ENCODE results near the gene MARK4.

MARK4 gene

DNA sequence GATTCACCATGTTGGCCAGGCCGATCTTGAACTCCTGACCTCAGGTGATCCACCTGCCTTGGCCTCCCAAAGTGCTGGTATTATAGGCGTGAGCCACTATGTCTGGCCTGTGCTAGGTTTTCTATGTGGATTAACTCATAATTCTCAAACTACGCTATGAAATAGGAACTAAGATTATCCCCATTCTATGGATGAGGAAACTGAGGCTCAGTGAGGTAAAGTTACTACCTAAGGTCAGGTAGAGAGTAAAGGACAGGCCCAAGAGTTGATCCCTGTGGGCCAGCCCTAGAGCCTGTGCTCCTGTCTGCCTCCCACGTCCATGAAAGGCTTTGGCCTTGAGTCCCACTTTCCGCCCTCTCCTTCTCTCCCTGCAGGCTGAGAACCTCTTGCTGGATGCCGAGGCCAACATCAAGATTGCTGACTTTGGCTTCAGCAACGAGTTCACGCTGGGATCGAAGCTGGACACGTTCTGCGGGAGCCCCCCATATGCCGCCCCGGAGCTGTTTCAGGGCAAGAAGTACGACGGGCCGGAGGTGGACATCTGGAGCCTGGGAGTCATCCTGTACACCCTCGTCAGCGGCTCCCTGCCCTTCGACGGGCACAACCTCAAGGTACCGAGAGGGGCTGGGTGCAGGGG is 20.1 kb downstream of the MARK4 start:
- H3K27ac Mint-ChIP-seq, result no peak overlapping the region
- no peaks in the 10 kb centered on the region for H3K27me3 Mint-ChIP-seq (ENCODE audit: low read depth, poor library complexity)
- TF ChIP-seq, protein P1, sequence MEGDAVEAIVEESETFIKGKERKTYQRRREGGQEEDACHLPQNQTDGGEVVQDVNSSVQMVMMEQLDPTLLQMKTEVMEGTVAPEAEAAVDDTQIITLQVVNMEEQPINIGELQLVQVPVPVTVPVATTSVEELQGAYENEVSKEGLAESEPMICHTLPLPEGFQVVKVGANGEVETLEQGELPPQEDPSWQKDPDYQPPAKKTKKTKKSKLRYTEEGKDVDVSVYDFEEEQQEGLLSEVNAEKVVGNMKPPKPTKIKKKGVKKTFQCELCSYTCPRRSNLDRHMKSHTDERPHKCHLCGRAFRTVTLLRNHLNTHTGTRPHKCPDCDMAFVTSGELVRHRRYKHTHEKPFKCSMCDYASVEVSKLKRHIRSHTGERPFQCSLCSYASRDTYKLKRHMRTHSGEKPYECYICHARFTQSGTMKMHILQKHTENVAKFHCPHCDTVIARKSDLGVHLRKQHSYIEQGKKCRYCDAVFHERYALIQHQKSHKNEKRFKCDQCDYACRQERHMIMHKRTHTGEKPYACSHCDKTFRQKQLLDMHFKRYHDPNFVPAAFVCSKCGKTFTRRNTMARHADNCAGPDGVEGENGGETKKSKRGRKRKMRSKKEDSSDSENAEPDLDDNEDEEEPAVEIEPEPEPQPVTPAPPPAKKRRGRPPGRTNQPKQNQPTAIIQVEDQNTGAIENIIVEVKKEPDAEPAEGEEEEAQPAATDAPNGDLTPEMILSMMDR (IDR thresholded peaks at IDR 0.05), result no peak
- no peak for DNase-seq
- H3K4me3 Mint-ChIP-seq, result no peak overlapping the region
- H3K4me1 Mint-ChIP-seq, result no peaks in the 10 kb centered on the region
- H3K9me3 Mint-ChIP-seq, result no peaks in the 10 kb centered on the region
- peaks cover 43% of the 10 kb centered on the region for H3K36me3 Mint-ChIP-seq (ENCODE audit: low read depth)

DNA sequence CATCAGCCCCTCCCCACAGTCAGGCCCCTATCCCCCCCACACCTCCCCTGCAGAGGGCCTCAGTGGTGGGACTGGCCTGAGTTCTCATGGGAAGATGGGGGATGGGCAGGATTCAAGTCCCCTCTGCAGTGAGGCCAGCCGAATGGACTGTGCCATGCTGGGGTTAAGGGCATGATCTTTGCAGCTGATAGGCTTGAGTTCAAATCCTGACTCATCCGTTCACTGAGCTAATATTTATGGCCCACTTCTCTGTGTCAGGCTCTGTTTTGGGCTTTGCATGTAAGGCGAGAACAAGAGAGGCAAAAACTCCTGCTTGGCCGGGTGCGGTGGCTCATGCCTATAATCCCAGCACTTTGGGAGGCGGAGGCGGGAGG is 20.7 kb downstream of the MARK4 start:
- H3K9me3 Mint-ChIP-seq, result no peaks in the 10 kb centered on the region
- H3K27me3 Mint-ChIP-seq (ENCODE audit: low read depth, poor library complexity), result no peaks in the 10 kb centered on the region
- TF ChIP-seq, protein P1 (IDR thresholded peaks at IDR 0.05), result no peak
- no peaks in the 10 kb centered on the region for H3K4me1 Mint-ChIP-seq
- no peak for DNase-seq
- H3K27ac Mint-ChIP-seq, result no peak overlapping the region
- no peak overlapping the region for H3K4me3 Mint-ChIP-seq
- H3K36me3 Mint-ChIP-seq (ENCODE audit: low read depth), result peaks cover 46% of the 10 kb centered on the region

DNA sequence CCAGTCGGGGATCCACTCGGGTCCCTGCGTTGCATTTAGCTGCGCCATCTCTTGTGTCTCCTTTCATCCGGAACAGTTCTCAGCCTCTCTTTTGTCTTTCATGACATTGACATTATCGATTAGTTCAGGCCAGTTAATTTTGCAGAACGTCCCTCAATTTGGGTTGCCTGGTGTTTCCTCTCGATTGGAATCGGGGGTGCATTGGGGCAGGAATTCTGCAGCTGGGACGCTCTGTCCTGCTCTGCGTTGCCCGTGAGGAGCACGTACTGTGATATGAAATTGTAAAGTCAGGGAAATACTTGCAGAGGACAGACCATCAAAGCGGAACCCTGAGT is 22.4 kb downstream of the MARK4 start:
- H3K27ac Mint-ChIP-seq, result peak overlapping the region; percentile 75

DNA sequence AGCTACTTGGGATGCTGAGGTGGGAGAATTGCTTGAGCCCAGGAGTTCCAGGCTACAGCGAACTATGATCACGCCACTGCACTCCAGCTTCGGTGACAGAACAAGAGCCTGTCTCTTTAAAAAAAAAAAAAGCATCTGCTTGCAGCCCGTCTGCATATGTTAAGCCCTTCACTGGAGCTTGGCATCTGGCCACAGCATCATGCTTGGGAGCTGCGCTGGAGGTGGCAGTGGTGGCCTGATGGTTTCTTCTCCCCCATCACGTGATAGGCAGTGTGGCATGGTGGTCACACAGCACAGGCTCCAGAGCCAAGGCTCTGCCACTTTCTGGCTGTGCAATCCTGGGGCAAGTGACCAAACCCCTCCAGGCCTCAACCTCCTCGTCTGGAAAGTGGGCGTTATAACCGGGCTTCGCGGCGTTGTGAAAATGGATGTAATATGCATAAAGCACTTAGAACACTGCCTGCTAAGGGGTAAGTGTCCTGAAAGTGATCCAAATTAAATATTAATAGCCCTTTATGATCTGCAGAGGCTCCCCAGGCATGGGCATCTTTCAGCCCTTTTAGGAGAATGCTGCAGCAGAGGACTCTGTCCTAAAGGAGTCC is 24.4 kb downstream of the MARK4 start:
- no peak for DNase-seq
- Mint-ChIP-seq H3K4me3 (no peak overlapping the region), H3K4me1 (no peaks in the 10 kb centered on the region), H3K27ac (no peak overlapping the region), H3K9me3 (no peaks in the 10 kb centered on the region), H3K27me3 (ENCODE audit: low read depth, poor library complexity) (no peaks in the 10 kb centered on the region), H3K36me3 (ENCODE audit: low read depth) (peaks cover 45% of the 10 kb centered on the region)
- TF ChIP-seq, protein P1 (IDR thresholded peaks at IDR 0.05), result no peak

More for the DNA sequence above, 22.4 kb downstream of the MARK4 start:
- Mint-ChIP-seq H3K4me3 (no peak overlapping the region), H3K9me3 (no peaks in the 10 kb centered on the region), H3K36me3 (ENCODE audit: low read depth) (peaks cover 43% of the 10 kb centered on the region), H3K27me3 (ENCODE audit: low read depth, poor library complexity) (no peaks in the 10 kb centered on the region), H3K4me1 (no peaks in the 10 kb centered on the region)
- DNase-seq, result no peak
- TF ChIP-seq, protein P1 (IDR thresholded peaks at IDR 0.05), result no peak

DNA sequence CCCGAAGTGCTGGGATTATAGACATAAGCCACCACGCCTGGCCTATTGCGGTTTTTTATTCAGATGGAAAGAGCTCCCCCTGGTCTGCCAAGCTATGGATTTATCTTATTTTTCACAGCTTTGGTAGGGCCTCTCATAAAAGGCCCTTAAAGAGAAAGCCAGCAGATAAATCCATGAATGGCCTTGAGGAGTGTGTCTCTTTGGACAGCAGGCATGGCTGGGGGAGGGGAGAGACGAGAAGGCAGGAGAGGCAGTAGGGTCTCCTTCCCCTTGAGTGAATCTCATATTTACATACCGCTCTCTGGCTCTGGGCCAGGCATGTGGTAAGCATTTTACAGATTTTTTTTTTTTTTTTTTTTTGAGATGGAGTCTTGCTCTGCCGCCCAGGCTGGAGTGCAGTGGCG is 25.2 kb downstream of the MARK4 start:
- H3K4me3 Mint-ChIP-seq, result no peak overlapping the region

More for the DNA sequence above, 25.2 kb downstream of the MARK4 start:
- TF ChIP-seq, protein P1 (IDR thresholded peaks at IDR 0.05), result no peak
- Mint-ChIP-seq H3K36me3 (ENCODE audit: low read depth) (peaks cover 51% of the 10 kb centered on the region), H3K27ac (no peak overlapping the region), H3K4me1 (no peaks in the 10 kb centered on the region), H3K27me3 (ENCODE audit: low read depth, poor library complexity) (no peaks in the 10 kb centered on the region), H3K9me3 (no peaks in the 10 kb centered on the region)
- no peak for DNase-seq
